ENCODE measurements around the gene SRPX. TPM values are rescaled to one million over a fixed set of nuclear protein-coding genes. Genes with fewer than 3 reads are reported as not detected.

The SRPX gene
- total and polyA plus RNA-seq, 2 donors (not counting 1 experiment from before 2014, with no cell fraction given): 0.59 TPM; not detected in 1

DNA sequence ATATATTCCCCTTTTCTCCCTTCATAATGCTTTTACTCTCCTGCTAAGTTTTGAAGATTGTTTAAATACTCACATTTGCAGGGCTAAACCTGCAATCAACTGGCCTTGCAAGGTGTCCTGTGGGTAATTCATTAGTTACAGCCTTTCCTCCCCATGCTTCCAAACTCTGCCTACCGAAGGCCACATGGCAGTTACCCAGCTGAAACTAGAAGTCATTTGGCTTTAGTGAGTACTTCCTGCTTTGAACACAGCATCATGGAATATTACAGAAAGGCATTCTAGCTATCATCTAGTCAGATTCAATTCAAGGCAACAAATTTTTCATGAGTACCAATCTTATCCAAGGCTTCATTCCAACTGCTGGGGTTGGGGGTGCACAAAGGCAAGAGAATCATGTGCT, 55.6 kb downstream of the SRPX start:
- Histone ChIP-seq H3K36me3 (replicated peaks in 1 of 2; ENCODE audit: control extremely low read depth in 1 of 2, control insufficient read depth in 1 of 2, extremely low read depth in 1 of 2, insufficient read depth in 2 of 2, low read length in 1 of 2) (no peaks in the 10 kb centered on the region), H3K4me3 (ENCODE audit: control extremely low read depth in 1 of 5, extremely low read depth in 1 of 5, insufficient read depth in 1 of 5, low read depth in 2 of 5, low read length in 4 of 5) (no peak overlapping the region), H3K4me1 (ENCODE audit: control insufficient read depth in 2 of 2, insufficient read depth in 2 of 2, low read length in 2 of 2) (no peaks in the 10 kb centered on the region), H3K9me3 (ENCODE audit: control extremely low read depth in 1 of 3, control insufficient read depth in 2 of 3, insufficient read depth in 1 of 3, low read length in 2 of 3) (no peaks in the 10 kb centered on the region), H2AFZ (ENCODE audit: insufficient read depth, low read depth, low read length, poor library complexity, severe bottlenecking) (no peak overlapping the region), H3K27me3 (replicated peaks in 1 of 4; ENCODE audit: control extremely low read depth in 1 of 4, control insufficient read depth in 3 of 4, insufficient read depth in 4 of 4, low read length in 3 of 4) (peaks cover 0 to 3% (median 0%) of the 10 kb centered on the region in 4 experiments), H3K4me2 (replicated peaks; ENCODE audit: low read depth, low read length, poor library complexity, severe bottlenecking) (no peak overlapping the region), H3K9ac (ENCODE audit: low read length) (no peak overlapping the region), H4K20me1 (ENCODE audit: control insufficient read depth, insufficient read depth, low read length, poor library complexity, severe bottlenecking) (no peaks in the 10 kb centered on the region), H3K79me2 (ENCODE audit: control insufficient read depth, insufficient read depth, low read length) (no peaks in the 10 kb centered on the region), H3K27ac (ENCODE audit: low read length in 2 of 2) (no peak overlapping the region)
- no peaks in the 10 kb centered on the region for H3K4me1 Mint-ChIP-seq
- ATAC-seq (ENCODE audit: low read depth): no peak
- ChIA-PET POLR2A (no interaction called here), CTCF (interaction anchor here (1.2 to 3.6 kb wide), 3 partner anchors 38 to 658 kb away, joined by 3 to 14 read pairs (median 3); no protein-coding TSS in a partner anchor)
- H3K27ac Mint-ChIP-seq: no peak overlapping the region
- intact Hi-C loops (cut with micrococcal nuclease): loop anchor here (10.0 kb wide), 1 partner anchor 240 kb away; no protein-coding TSS in a partner anchor
- peaks cover 3% of the 10 kb centered on the region for H3K27me3 Mint-ChIP-seq
- H3K9me3 Mint-ChIP-seq (ENCODE audit: insufficient read depth): no peaks in the 10 kb centered on the region
- no peak for DNase-seq
- no peak for TF ChIP-seq EZH2 (IDR thresholded peaks at IDR 0.05; ENCODE audit: borderline replicate concordance, insufficient read depth, low read depth, low read length, poor library complexity, severe bottlenecking)
- TF ChIP-seq, protein P1, sequence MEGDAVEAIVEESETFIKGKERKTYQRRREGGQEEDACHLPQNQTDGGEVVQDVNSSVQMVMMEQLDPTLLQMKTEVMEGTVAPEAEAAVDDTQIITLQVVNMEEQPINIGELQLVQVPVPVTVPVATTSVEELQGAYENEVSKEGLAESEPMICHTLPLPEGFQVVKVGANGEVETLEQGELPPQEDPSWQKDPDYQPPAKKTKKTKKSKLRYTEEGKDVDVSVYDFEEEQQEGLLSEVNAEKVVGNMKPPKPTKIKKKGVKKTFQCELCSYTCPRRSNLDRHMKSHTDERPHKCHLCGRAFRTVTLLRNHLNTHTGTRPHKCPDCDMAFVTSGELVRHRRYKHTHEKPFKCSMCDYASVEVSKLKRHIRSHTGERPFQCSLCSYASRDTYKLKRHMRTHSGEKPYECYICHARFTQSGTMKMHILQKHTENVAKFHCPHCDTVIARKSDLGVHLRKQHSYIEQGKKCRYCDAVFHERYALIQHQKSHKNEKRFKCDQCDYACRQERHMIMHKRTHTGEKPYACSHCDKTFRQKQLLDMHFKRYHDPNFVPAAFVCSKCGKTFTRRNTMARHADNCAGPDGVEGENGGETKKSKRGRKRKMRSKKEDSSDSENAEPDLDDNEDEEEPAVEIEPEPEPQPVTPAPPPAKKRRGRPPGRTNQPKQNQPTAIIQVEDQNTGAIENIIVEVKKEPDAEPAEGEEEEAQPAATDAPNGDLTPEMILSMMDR (IDR thresholded peaks at IDR 0.05): no peak
- no CpG with 5 or more reads among the region's 1 CpG for WGBS (ENCODE audit: insufficient coverage)
- no peak overlapping the region for H3K4me3 Mint-ChIP-seq

GRCh38 chrX:38163193-38163592, 57.5 kb downstream of the SRPX start:
- intact Hi-C loops (cut with micrococcal nuclease): loop anchor here (10.0 kb wide), 1 partner anchor 238 kb away; no protein-coding TSS in a partner anchor
- TF ChIP-seq EZH2 (IDR thresholded peaks at IDR 0.05; ENCODE audit: borderline replicate concordance, insufficient read depth, low read depth, low read length, poor library complexity, severe bottlenecking): no peak
- TF ChIP-seq, protein P1 (IDR thresholded peaks at IDR 0.05): no peak
- no peaks in the 10 kb centered on the region for H3K4me1 ChIP-seq (ENCODE audit: control insufficient read depth in 2 of 2, insufficient read depth in 2 of 2, low read length in 2 of 2)
- ATAC-seq (ENCODE audit: low read depth): no peak
- H3K4me1 Mint-ChIP-seq: no peaks in the 10 kb centered on the region
- no peaks in the 10 kb centered on the region for H3K79me2 ChIP-seq (ENCODE audit: control insufficient read depth, insufficient read depth, low read length)
- CTCF ChIA-PET: interaction anchor here (1.0 to 1.2 kb wide), 2 partner anchors 9 to 667 kb away, joined by 3 to 4 read pairs; no protein-coding TSS in a partner anchor
- no peak overlapping the region for H3K4me3 ChIP-seq (ENCODE audit: control extremely low read depth in 1 of 5, extremely low read depth in 1 of 5, insufficient read depth in 1 of 5, low read depth in 2 of 5, low read length in 4 of 5)
- POLR2A ChIA-PET: no interaction called here
- H3K9me3 Mint-ChIP-seq (ENCODE audit: insufficient read depth): no peaks in the 10 kb centered on the region
- H3K4me3 Mint-ChIP-seq: no peak overlapping the region
- no peak overlapping the region for H3K9ac ChIP-seq (ENCODE audit: low read length)
- H3K9me3 ChIP-seq (ENCODE audit: control extremely low read depth in 1 of 3, control insufficient read depth in 2 of 3, insufficient read depth in 1 of 3, low read length in 2 of 3): no peaks in the 10 kb centered on the region
- H4K20me1 ChIP-seq (ENCODE audit: control insufficient read depth, insufficient read depth, low read length, poor library complexity, severe bottlenecking): no peaks in the 10 kb centered on the region
- peaks cover 0 to 3% (median 0%) of the 10 kb centered on the region in 4 experiments for H3K27me3 ChIP-seq (replicated peaks in 1 of 4; ENCODE audit: control extremely low read depth in 1 of 4, control insufficient read depth in 3 of 4, insufficient read depth in 4 of 4, low read length in 3 of 4)
- H3K27me3 Mint-ChIP-seq: no peaks in the 10 kb centered on the region
- H3K27ac ChIP-seq (ENCODE audit: low read length in 2 of 2): no peak overlapping the region
- H2AFZ ChIP-seq (ENCODE audit: insufficient read depth, low read depth, low read length, poor library complexity, severe bottlenecking): no peak overlapping the region
- H3K36me3 ChIP-seq (replicated peaks in 1 of 2; ENCODE audit: control extremely low read depth in 1 of 2, control insufficient read depth in 1 of 2, extremely low read depth in 1 of 2, insufficient read depth in 2 of 2, low read length in 1 of 2): no peaks in the 10 kb centered on the region
- no peak overlapping the region for H3K4me2 ChIP-seq (replicated peaks; ENCODE audit: low read depth, low read length, poor library complexity, severe bottlenecking)
- H3K27ac Mint-ChIP-seq: no peak overlapping the region
- no peak for DNase-seq

All from B cell (primary cell).